ENCODE data around the gene PLA2G4E.

- TF ChIP-seq, protein P1, sequence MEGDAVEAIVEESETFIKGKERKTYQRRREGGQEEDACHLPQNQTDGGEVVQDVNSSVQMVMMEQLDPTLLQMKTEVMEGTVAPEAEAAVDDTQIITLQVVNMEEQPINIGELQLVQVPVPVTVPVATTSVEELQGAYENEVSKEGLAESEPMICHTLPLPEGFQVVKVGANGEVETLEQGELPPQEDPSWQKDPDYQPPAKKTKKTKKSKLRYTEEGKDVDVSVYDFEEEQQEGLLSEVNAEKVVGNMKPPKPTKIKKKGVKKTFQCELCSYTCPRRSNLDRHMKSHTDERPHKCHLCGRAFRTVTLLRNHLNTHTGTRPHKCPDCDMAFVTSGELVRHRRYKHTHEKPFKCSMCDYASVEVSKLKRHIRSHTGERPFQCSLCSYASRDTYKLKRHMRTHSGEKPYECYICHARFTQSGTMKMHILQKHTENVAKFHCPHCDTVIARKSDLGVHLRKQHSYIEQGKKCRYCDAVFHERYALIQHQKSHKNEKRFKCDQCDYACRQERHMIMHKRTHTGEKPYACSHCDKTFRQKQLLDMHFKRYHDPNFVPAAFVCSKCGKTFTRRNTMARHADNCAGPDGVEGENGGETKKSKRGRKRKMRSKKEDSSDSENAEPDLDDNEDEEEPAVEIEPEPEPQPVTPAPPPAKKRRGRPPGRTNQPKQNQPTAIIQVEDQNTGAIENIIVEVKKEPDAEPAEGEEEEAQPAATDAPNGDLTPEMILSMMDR (IDR thresholded peaks at IDR 0.05): no peak
- no peak for TF ChIP-seq POLR2A (IDR thresholded peaks at IDR 0.05)
- TF ChIP-seq POLR2AphosphoS5 (IDR thresholded peaks at IDR 0.05; ENCODE audit: insufficient read depth in 1 of 2, low read depth in 1 of 2): no peak
These were observed 30.6 kb downstream of the PLA2G4E start for GRCh38 chr15:41990243-41990605.
